SJCRH30 (cell line): ENCODE data around the gene S100A4. TPM values are rescaled to one million over a fixed set of nuclear protein-coding genes. Genes with fewer than 3 reads are reported as not detected.
A peak's percentile ranks its signal among the peaks of the same experiment; 100 is the strongest.
"Not testable (repeated sequence)": the region's sequence is repeated elsewhere in the genome, so short reads cannot be mapped to it uniquely, and the experiment has no call there.

Source experiments
- DNase-seq, 2 experiments: peaks; one replicate each; pipeline ENCODE4 v3.0.0-alpha.2; 2015 to 2020
- H3K27ac ChIP-seq: fragments of 250-450 bp; sonication (Bioruptor Pico); 2 replicates; pipeline ENCODE4 v1.5.1; 2020; ENCODE audit warnings: mild to moderate bottlenecking, moderate library complexity
- H3K27me3 ChIP-seq: fragments of 250-450 bp; sonication (Bioruptor Pico); 2 replicates; pipeline ENCODE4 v1.5.1; 2020; ENCODE audit warnings: mild to moderate bottlenecking, moderate library complexity
- H3K36me3 ChIP-seq: fragments of 250-450 bp; sonication (Bioruptor Pico); 2 replicates; pipeline ENCODE4 v1.5.1; 2020; ENCODE audit warnings: mild to moderate bottlenecking, moderate library complexity
- H3K4me1 ChIP-seq: fragments of 250-450 bp; sonication (Bioruptor Pico); 2 replicates; pipeline ENCODE4 v1.5.1; 2020; ENCODE audit warnings: mild to moderate bottlenecking, moderate library complexity
- H3K4me3 ChIP-seq: fragments of 250-450 bp; sonication (Bioruptor Pico); 2 replicates; pipeline ENCODE4 v1.5.1; 2020; ENCODE audit warnings: mild to moderate bottlenecking, moderate library complexity
- H3K9me3 ChIP-seq: fragments of 250-450 bp; sonication (Bioruptor Pico); replicated peaks from 2 replicates; pipeline ENCODE4 v1.5.1; 2020; ENCODE audit warnings: mild to moderate bottlenecking, moderate library complexity
- total RNA-seq: library from RNA; depleted of rRNA; stranded (reverse); fragments of >200 nt; shearing (Covaris generic); gene quantifications from 2 replicates; pipeline ENCODE4 v1.2.3, GENCODE V29; 2014; rRNA removed

The S100A4 gene
- 1.0 and 2.1 TPM in 2 replicates for total RNA-seq

DNA sequence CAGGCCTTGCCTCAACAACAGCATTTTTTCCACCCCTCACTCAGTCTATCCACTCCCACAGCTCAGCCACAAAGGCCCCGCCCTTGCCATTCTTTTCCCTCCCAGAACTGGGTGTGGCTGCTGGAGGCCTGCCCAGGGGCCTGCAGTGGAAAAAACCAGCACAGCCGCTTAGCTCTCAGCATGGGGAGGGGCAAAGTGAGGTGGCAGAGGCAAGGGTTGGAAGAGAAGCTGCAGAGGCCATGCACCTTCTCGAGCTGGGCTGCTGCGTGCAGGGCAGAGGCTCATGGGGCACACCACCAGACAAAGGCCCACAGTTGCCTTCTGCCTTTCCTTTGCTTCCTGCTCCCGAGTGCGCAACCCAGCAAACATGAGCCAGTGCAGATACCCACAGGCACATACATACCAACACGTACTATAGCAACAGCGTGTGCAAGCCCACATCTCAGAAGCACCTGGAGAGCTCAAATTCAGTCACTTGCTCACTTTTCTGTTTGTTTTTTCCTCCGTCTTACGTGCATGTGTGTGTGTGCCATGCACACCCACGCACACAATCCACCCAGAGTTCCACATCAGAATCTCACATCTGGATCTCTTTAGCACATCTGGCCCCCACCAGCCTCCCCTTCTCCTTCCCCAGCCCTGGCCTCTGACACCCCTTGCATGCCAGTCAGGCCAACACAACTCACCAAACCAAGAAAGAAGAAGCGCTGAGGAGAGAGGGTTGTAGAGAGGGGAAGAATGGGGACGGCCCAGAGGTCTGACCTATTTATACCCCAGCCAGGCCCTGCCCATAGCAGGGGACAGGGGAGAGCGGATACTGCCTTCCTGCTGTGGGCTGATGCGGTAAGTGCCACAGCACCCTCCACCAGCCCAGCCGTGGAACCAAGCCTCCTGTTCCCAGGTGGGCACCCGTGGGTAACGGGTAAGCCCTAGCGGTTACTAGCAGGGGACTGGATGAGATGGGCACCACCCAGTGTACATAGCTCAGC is at the start of gene S100A4:
Gene S100A4 (minus strand): TSS at position 740 of the 989 bp plus-strand sequence. CDS start 1,012 bp downstream, outside the sequence.
- Histone ChIP-seq H3K9me3 (no peaks in the 10 kb centered on the region), H3K4me1 (peaks cover 17% of the 10 kb centered on the region), H3K27me3 (no peaks in the 10 kb centered on the region), H3K4me3 (no peak within 1 kb of the TSS), H3K36me3 (no peaks in the 10 kb centered on the region), H3K27ac (no peak within 1 kb of the TSS)
- peak; percentile 85 to 88 for DNase-seq

DNA sequence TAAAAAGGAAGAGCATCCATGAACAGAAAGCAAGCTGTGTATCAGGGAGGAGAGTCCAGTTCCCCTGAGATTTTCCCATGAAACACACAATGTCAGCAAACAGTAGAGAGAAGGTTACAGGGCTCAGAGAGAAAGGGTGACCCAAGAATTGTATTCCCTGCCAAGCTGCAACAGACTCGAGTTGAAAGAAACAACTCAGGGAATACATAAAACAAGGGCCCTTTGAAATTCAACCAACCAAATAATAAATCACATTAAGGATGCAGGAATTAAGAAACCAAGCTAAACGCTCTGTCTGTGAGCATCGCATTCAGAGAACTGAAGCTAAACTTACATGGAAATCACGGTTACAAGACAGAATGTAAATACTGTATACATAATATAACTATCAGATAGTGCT is 47.1 kb upstream of the S100A4 start:
- Histone ChIP-seq H3K36me3 (no peaks in the 10 kb centered on the region), H3K4me1 (peaks cover 3% of the 10 kb centered on the region), H3K27me3 (no peaks in the 10 kb centered on the region), H3K4me3 (no peak overlapping the region), H3K27ac (no peak overlapping the region), H3K9me3 (no peaks in the 10 kb centered on the region)
- DNase-seq = no peak

DNA sequence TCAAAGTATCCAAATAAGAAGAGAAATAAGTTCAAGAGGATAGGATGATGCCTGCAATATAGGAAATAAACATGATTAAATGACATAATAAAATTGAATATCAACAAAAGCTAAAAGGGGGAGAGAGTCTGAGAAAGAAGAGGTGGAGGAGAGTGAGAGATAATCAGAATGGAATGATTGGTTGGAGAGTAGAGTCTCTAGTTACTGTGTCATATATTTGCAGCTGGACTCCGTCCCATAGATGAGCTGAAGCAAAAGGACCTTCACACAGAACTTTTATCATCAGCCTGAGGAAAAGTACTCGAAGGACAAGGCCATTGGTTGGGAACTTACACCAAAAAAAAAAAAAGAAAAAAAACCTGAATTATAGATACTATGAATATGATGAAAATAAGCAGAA is 42.9 kb upstream of the S100A4 start:
- no peaks in the 10 kb centered on the region for H3K9me3 ChIP-seq
- H3K36me3 ChIP-seq = no peaks in the 10 kb centered on the region
- H3K4me3 ChIP-seq = no peak overlapping the region
- H3K4me1 ChIP-seq = no peaks in the 10 kb centered on the region; the same call in 1 of the 2 replicates
- no peak overlapping the region for H3K27ac ChIP-seq
- DNase-seq = no peak
- H3K27me3 ChIP-seq = no peaks in the 10 kb centered on the region

DNA sequence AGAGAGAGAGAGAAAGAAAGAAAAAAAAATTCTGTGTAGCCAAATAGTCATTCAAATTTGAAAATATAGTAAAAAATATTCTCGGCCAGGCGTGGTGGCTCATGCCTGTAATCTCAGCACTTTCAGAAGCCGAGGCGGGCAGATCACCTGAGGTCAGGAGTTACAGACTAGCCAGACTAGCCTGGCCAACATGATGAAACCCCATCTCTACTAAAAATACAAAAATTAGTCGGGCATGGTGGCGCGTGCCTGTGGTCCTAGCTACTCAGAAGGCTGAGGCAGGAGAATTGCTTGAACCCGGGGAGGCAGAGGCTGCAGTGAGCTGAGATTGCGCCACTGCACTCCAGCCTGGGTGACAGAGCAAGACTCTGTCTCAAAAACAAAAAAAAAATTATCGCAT is 42.4 kb upstream of the S100A4 start:
- H3K36me3 ChIP-seq, H3K27ac ChIP-seq, H3K4me1 ChIP-seq, H3K4me3 ChIP-seq, H3K9me3 ChIP-seq, H3K27me3 ChIP-seq, DNase-seq: not testable (repeated sequence)

DNA sequence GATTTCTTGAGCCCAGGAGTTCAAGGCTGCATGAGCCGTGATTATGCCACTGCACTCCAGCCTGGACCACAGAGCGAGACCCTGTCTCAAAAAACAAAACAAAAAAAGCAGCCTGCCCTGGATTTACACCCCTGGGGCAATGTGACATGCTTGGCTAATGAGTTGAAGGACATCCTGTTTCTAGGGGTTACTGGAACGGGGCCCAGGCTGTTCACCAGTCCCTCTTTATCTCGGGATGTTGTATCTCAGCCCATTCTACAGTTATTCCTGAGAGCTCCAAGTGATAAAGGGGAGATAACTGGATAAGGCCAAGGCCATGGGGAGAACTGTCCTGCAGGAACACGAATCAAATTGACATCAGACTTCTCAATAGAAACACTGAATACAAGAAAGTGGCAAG is 41.7 kb upstream of the S100A4 start:
- no peak overlapping the region for H3K4me3 ChIP-seq
- no peaks in the 10 kb centered on the region for H3K27me3 ChIP-seq
- no peaks in the 10 kb centered on the region for H3K36me3 ChIP-seq
- no peak overlapping the region for H3K27ac ChIP-seq
- H3K9me3 ChIP-seq = no peaks in the 10 kb centered on the region
- no peaks in the 10 kb centered on the region for H3K4me1 ChIP-seq
- DNase-seq = no peak

DNA sequence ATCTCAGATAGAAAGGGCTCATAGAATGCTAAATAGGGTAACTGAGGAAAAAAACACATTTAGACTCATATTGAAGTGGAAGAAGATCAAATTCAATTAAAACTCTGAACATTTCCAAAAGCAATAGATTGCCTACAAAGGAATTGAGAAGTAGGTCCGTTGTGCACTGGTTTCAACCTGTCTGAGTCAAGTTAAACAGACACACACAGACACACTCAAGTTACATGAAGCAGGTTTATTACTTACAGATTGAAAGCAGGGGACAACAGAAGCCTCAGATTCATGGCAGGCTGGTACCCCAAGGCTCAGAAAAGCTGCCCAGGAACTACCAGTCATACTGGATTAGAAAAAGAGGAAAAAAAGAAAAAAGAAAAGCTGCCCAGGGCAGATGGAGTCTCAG is 40.7 kb upstream of the S100A4 start:
- DNase-seq = no peak
- Histone ChIP-seq H3K9me3 (no peaks in the 10 kb centered on the region), H3K4me3 (no peak overlapping the region), H3K36me3 (no peaks in the 10 kb centered on the region), H3K4me1 (peaks cover 5% of the 10 kb centered on the region), H3K27ac (no peak overlapping the region), H3K27me3 (no peaks in the 10 kb centered on the region)

DNA sequence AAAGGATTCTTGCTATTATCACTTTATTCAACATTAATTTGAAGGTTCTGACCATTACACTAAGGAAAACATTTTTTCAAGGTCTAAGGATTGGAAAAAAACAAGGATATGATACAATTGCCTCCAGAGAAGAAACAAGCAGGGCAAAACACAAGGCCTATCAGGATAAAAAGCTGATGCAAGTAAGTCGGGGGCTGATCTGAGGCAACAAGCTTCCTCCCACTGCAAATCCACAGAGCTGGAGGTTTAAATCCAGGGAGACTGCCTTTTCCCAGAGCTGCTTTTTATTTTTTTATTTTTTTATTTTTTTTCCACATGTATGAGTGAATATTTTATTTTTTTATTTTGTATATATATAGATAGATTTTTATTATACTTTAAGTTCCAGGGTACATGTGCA is 39.4 kb upstream of the S100A4 start:
- H3K36me3 ChIP-seq = no peaks in the 10 kb centered on the region
- H3K9me3 ChIP-seq = no peaks in the 10 kb centered on the region
- peaks cover 6% of the 10 kb centered on the region for H3K4me1 ChIP-seq
- no peak overlapping the region for H3K4me3 ChIP-seq
- no peaks in the 10 kb centered on the region for H3K27me3 ChIP-seq
- H3K27ac ChIP-seq = no peak overlapping the region
- no peak for DNase-seq

DNA sequence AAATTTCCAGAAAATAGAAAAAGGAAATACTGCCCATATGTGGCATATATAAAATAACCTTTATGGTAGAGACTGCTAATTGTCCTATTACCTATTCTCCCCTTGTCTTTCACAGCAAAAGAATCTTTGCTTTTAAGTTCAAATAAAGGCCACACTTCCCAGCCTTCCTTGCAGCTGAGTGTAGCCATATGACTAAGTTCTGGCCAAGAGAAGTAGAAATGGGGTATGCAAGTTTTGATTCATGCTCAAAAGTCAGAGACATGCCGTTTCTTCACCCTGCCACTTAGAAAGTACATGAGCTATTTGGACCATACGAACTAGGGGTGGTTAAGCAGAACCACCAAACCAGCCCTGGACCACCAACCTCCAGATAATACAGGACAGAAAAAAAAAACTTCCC is 38.4 kb upstream of the S100A4 start:
- peaks cover 6% of the 10 kb centered on the region for H3K4me1 ChIP-seq
- DNase-seq = no peak

DNA sequence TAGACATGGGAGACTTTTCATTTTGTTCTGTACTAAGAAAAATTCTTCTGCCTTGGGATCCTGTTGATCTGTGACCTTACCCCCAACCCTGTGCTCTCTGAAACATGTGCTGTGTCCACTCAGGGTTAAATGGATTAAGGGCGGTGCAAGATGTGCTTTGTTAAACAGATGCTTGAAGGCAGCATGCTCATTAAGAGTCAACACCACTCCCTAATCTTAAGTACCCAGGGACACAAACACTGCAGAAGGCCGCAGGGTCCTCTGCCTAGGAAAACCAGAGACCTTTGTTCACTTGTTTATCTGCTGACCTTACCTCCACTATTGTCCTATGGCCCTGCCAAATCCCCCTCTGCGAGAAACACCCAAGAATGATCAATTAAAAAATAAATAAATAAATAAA is 37.9 kb upstream of the S100A4 start:
- H3K27me3 ChIP-seq, H3K9me3 ChIP-seq, H3K27ac ChIP-seq, H3K36me3 ChIP-seq, H3K4me1 ChIP-seq, H3K4me3 ChIP-seq, DNase-seq: not testable (repeated sequence)

More for the DNA sequence above, 38.4 kb upstream of the S100A4 start:
- no peaks in the 10 kb centered on the region for H3K9me3 ChIP-seq
- no peaks in the 10 kb centered on the region for H3K36me3 ChIP-seq
- H3K4me3 ChIP-seq = no peak overlapping the region
- no peaks in the 10 kb centered on the region for H3K27me3 ChIP-seq
- no peak overlapping the region for H3K27ac ChIP-seq

DNA sequence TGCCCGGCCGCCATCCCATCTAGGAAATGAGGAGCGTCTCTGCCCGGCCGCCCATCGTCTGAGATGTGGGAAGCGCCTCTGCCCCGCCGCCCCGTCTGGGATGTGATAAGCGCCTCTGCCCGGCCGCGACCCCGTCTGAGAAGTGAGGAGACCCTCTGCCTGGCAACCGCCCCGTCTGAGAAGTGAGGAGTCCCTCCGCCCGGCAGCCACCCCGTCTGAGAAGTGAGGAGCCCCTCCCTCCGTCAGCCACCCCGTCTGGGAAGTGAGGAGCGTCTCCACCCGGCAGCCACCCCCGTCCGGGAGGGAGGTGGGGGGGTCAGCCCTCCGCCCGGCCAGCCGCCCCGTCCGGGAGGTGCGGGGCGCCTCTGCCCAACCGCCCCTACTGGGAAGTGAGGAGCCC is 37.2 kb upstream of the S100A4 start:
- not testable (repeated sequence) for H3K4me3 ChIP-seq, H3K36me3 ChIP-seq, H3K27me3 ChIP-seq, DNase-seq, H3K27ac ChIP-seq, H3K9me3 ChIP-seq, H3K4me1 ChIP-seq

DNA sequence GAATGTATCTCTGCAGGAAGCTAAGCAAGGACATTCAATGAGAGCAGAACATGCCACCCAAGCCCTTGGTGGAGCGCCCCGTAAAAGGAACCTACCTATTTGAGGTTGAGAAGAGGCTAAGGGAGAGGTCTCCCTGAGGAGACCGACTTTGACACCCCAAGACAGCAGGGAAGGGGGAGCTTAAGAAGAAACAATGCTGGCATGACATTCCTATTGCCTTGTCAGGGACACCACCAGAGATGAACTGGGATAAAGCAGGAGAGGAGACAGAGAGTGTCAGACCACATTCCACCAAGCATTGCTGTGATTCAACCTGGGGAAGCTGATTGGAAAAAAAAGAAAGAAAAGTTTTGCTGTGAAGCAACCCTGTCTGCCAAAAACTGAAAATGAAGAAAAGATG is 33.3 kb upstream of the S100A4 start:
- Histone ChIP-seq H3K4me3 (no peak overlapping the region), H3K36me3 (no peaks in the 10 kb centered on the region), H3K27ac (no peak overlapping the region), H3K4me1 (peaks cover 13% of the 10 kb centered on the region), H3K27me3 (no peaks in the 10 kb centered on the region), H3K9me3 (no peaks in the 10 kb centered on the region)
- no peak for DNase-seq

DNA sequence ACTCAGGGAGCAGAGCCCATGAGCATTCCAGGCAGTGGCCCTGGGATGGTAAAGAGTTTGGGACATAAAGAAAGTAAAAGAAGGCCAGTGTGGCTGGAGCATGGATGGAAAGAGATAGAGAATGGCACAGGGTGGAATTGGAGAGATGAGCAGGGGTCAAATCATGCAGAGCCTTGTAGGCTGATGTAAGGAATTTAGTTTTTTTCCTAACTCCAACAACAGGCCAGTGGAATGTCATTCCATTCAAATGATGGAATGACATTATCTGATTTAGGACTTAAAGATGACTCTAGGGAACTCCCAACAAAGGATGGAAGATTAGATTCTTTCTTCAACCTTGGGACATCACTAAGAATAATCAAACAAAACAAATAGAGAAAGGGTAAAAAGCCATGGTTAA is 32.9 kb upstream of the S100A4 start:
- no peak for DNase-seq
- Histone ChIP-seq H3K36me3 (no peaks in the 10 kb centered on the region), H3K9me3 (no peaks in the 10 kb centered on the region), H3K4me3 (no peak overlapping the region), H3K27ac (no peak overlapping the region), H3K4me1 (peaks cover 13% of the 10 kb centered on the region), H3K27me3 (no peaks in the 10 kb centered on the region)

DNA sequence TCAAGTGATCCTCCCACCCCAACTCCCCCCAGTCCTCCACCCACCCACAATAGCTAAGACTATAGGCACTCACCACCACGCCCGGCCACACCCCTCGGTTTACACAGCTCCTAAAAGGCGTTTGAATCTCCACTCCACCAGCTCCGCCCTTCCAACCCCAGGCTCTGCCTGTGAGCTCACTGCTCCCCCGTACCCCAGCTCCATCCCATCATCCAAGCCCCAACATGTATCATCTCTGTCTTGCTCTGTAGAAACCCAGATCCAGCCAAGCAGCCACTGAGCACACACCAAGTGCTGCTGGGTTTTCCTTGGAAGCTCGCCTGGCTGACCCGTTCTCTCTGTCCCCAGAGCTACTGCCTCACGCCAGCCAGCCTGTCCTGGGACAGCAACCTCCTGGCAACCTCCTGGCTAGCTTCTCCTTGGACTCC is 32.0 kb upstream of the S100A4 start:
- Histone ChIP-seq H3K9me3 (no peaks in the 10 kb centered on the region), H3K27ac (no peak overlapping the region), H3K4me3 (no peak overlapping the region), H3K4me1 (peaks cover 13% of the 10 kb centered on the region), H3K27me3 (no peaks in the 10 kb centered on the region), H3K36me3 (no peaks in the 10 kb centered on the region)
- DNase-seq = no peak

DNA sequence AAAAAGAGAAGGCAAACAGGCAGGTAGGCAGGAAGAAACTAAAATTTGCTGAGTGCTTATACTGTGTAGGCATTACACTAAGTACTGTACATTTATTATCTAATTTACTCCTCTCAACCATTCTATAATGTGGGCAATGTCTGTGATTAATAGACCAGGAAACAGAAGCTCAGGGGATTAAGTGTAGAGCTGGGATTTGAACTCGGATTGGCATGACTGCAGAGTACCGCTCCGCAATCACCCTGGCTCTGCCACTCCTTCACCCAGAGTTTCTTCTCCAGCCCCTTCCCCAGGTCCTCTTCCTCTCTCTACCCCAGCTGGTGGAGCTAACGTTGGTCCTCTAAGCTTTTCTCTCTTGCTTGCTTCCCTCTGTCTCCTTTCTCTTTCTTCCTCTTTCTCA is 31.5 kb upstream of the S100A4 start:
- no peak for DNase-seq
- H3K4me1 ChIP-seq = peaks cover 13% of the 10 kb centered on the region
- no peak overlapping the region for H3K27ac ChIP-seq
- no peaks in the 10 kb centered on the region for H3K9me3 ChIP-seq
- H3K27me3 ChIP-seq = no peaks in the 10 kb centered on the region
- no peaks in the 10 kb centered on the region for H3K36me3 ChIP-seq
- no peak overlapping the region for H3K4me3 ChIP-seq

DNA sequence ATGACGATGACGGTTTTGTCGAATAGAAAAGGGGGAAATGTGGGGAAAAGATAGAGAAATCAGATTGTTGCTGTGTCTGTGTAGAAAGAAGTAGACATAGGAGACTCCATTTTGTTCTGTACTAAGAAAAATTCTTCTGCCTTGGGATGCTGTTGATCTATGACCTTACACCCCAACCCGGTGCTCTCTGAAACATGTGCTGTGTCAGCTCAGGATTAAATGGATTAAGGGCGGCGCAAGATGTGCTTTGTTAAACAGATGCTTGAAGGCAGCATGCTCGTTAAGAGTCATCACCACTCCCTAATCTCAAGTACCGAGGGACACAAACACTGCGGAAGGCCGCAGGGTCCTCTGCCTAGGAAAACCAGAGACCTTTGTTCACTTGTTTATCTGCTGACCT is 29.9 kb upstream of the S100A4 start:
- H3K4me1 ChIP-seq, H3K9me3 ChIP-seq, H3K27ac ChIP-seq, H3K27me3 ChIP-seq, H3K4me3 ChIP-seq, H3K36me3 ChIP-seq: not testable (repeated sequence)
- peak in 1 of 2 experiments; percentile 22 for DNase-seq

DNA sequence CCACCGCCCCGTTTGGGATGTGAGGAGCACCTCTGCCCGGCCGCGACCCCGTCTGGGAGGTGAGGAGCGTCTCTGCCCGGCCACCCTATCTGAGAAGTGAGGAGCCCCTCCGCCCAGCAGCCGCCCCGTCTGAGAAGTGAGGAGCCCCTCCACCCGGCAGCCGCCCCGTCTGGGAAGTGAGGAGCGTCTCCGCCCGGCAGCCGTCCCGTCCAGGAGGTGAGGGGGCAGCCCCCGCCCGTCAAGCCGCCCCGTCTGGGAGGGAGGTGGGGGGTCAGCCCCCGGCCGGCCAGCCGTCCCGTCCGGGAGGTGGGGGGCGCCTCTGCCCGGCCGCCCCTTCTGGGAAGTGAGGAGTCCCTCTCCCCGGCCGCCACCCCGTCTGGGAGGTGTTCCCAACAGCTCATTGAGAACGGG is 29.5 kb upstream of the S100A4 start:
- not testable (repeated sequence) for H3K4me1 ChIP-seq, H3K9me3 ChIP-seq, DNase-seq, H3K27ac ChIP-seq, H3K27me3 ChIP-seq, H3K36me3 ChIP-seq, H3K4me3 ChIP-seq
